IMR-90 (cell line): Measurements from ENCODE around the gene SIM2. TPM values are rescaled to one million over a fixed set of nuclear protein-coding genes. Genes with fewer than 3 reads are reported as not detected.

Source experiments
- ATAC-seq: fragments of 200-7000 bp; cut with Tn5 transposase; 2 replicates; pipeline ENCODE4 v1.9.1; 2020; ENCODE audit warnings: low read depth, mild to moderate bottlenecking, moderate library complexity
- BruUV-seq: library from RNA; stranded (reverse); fragments of 400-500 nt; replicated peaks from 2 replicates; lab custom pipeline; 2021; lab: Mats Ljungman, UMichigan
- CTCF ChIA-PET: fragments of 300-600 bp; formaldehyde crosslinking; extraction: SDS; loops from one replicate; lab custom pipeline; 2021; ENCODE audit warnings: antibody characterized with exemption; lab: Yijun Ruan, JAX
- POLR2A ChIA-PET: fragments of 300-600 bp; sonication (Branson Sonifier 250); formaldehyde crosslinking; loops from one replicate; lab custom pipeline; 2022; ENCODE audit warnings: antibody characterized with exemption; ENCODE audit not compliant: unreplicated experiment; lab: Charles Lee
- DNase-seq: peaks from one replicate; pipeline ENCODE4 v3.0.0; 2013
- H2AFZ ChIP-seq: replicated peaks from 2 replicates; pipeline ENCODE3; 2013; ENCODE audit warnings: low read length, mild to moderate bottlenecking; ENCODE audit not compliant: poor library complexity
- H2AK5ac ChIP-seq: 2 replicates; pipeline ENCODE4 v1.6.1; 2013; ENCODE audit warnings: low read depth, low read length, inconsistent platforms
- H2AK9ac ChIP-seq: replicated peaks from 2 replicates; pipeline ENCODE3; 2013; ENCODE audit warnings: mild to moderate bottlenecking, low read depth, low read length, moderate library complexity; ENCODE audit not compliant: poor library complexity
- H2BK120ac ChIP-seq: 2 replicates; pipeline ENCODE4 v1.6.1; 2013; ENCODE audit warnings: low read depth, low read length, inconsistent platforms
- H2BK15ac ChIP-seq: 3 replicates; pipeline ENCODE4 v1.6.1; 2013; ENCODE audit warnings: low read depth, low read length, inconsistent platforms
- H2BK20ac ChIP-seq: 2 replicates; pipeline ENCODE4 v1.6.1; 2013; ENCODE audit warnings: low read depth, mild to moderate bottlenecking, inconsistent platforms, low read length, moderate library complexity
- H2BK5ac ChIP-seq: 2 replicates; pipeline ENCODE4 v1.6.1; 2013; ENCODE audit warnings: mild to moderate bottlenecking, low read depth, low read length, inconsistent platforms; ENCODE audit not compliant: poor library complexity, severe bottlenecking
- H3K14ac ChIP-seq: replicated peaks from 2 replicates; pipeline ENCODE4 v1.6.1; 2013; ENCODE audit warnings: low read depth, low read length, inconsistent platforms
- H3K18ac ChIP-seq: 2 replicates; pipeline ENCODE4 v1.6.1; 2013; ENCODE audit warnings: low read depth, low read length, control low read depth
- H3K23ac ChIP-seq: 2 replicates; pipeline ENCODE4 v1.6.1; 2013; ENCODE audit warnings: low read depth, low read length, inconsistent platforms
- H3K27ac ChIP-seq: 2 replicates; pipeline ENCODE4 v1.5.1; 2013; ENCODE audit warnings: mild to moderate bottlenecking, control low read depth, low read length; ENCODE audit not compliant: insufficient read depth
- H3K27me3 ChIP-seq: 2 replicates; pipeline ENCODE4 v1.6.1; 2013; ENCODE audit warnings: low read length; ENCODE audit not compliant: control insufficient read depth, insufficient read depth
- H3K36me3 ChIP-seq: 2 replicates; pipeline ENCODE4 v1.6.1; 2013; ENCODE audit warnings: low read length, mixed read lengths; ENCODE audit not compliant: control insufficient read depth, insufficient read depth
- H3K4ac ChIP-seq: 2 replicates; pipeline ENCODE4 v1.6.1; 2013; ENCODE audit warnings: low read depth, low read length, inconsistent platforms
- H3K4me1 ChIP-seq: 2 replicates; pipeline ENCODE4 v1.6.1; 2013; ENCODE audit warnings: low read length, mixed read lengths; ENCODE audit not compliant: control insufficient read depth, insufficient read depth
- H3K4me2 ChIP-seq: 2 replicates; pipeline ENCODE4 v1.6.1; 2013; ENCODE audit warnings: low read depth, mild to moderate bottlenecking, control low read depth, low read length, moderate library complexity
- H3K4me3 ChIP-seq: 2 replicates; pipeline ENCODE4 v1.5.1; 2013; ENCODE audit warnings: low read depth, mild to moderate bottlenecking, control low read depth, low read length, moderate library complexity; ENCODE audit not compliant: insufficient read depth
- H3K56ac ChIP-seq: 2 replicates; pipeline ENCODE4 v1.6.1; 2013; ENCODE audit warnings: low read length, inconsistent platforms; ENCODE audit not compliant: insufficient read depth; ENCODE audit errors: extremely low read depth
- H3K79me1 ChIP-seq, 2 experiments: 2 replicates each; pipeline ENCODE4 v1.6.1; 2013; ENCODE audit warnings: low read length in 2 of 2, inconsistent platforms in 1 of 2, low read depth in 1 of 2
- H3K9ac ChIP-seq: 2 replicates; pipeline ENCODE4 v1.6.1; 2013; ENCODE audit warnings: low read depth, low read length, control low read depth
- H3K9me1 ChIP-seq: 2 replicates; pipeline ENCODE4 v1.6.1; 2013; ENCODE audit warnings: low read length, inconsistent platforms; ENCODE audit not compliant: insufficient read depth
- H3K9me3 ChIP-seq: 2 replicates; pipeline ENCODE4 v1.6.1; 2013; ENCODE audit warnings: low read length; ENCODE audit not compliant: control insufficient read depth, insufficient read depth
- H4K20me1 ChIP-seq: 2 replicates; pipeline ENCODE4 v1.6.1; 2013; ENCODE audit warnings: low read length, inconsistent platforms; ENCODE audit not compliant: insufficient read depth
- H4K5ac ChIP-seq: 2 replicates; pipeline ENCODE4 v1.6.1; 2013; ENCODE audit warnings: mild to moderate bottlenecking, low read depth, low read length, control low read depth
- H4K8ac ChIP-seq, 2 experiments: 2 replicates each; pipeline ENCODE4 v1.6.1; 2013; ENCODE audit warnings: low read depth in 2 of 2, low read length in 2 of 2, control low read depth in 1 of 2, inconsistent platforms in 1 of 2
- H4K91ac ChIP-seq: 2 replicates; pipeline ENCODE4 v1.6.1; 2013; ENCODE audit warnings: low read depth, low read length, inconsistent platforms; ENCODE audit not compliant: insufficient read depth
- CEBPB ChIP-seq: IDR thresholded peaks from 2 replicates; pipeline ENCODE4 v1.6.1; 2012; ENCODE audit warnings: low read depth, low read length, improper control_type of control experiment
- CHD1 ChIP-seq: IDR thresholded peaks from 2 replicates; pipeline ENCODE4 v1.6.1; 2012; ENCODE audit warnings: low read depth, low read length, improper control_type of control experiment
- CTCF ChIP-seq: conservative IDR thresholded peaks from 2 replicates; pipeline ENCODE4 v1.5.1; 2012; ENCODE audit warnings: mild to moderate bottlenecking, low read depth, low read length, improper control_type of control experiment
- ELK1 ChIP-seq: fragments of 150-350 bp; IDR thresholded peaks from 2 replicates; pipeline ENCODE4 v1.6.1; 2016; ENCODE audit warnings: low read depth, mild to moderate bottlenecking, low read length, moderate library complexity, borderline replicate concordance
- FOS ChIP-seq: fragments of 150-350 bp; IDR thresholded peaks from 2 replicates; pipeline ENCODE4 v1.6.1; 2016; ENCODE audit warnings: low read depth, low read length
- MAFK ChIP-seq: IDR thresholded peaks from 2 replicates; pipeline ENCODE4 v1.6.1; 2012; ENCODE audit warnings: low read depth, low read length, improper control_type of control experiment
- MAZ ChIP-seq: IDR thresholded peaks from 2 replicates; pipeline ENCODE4 v1.6.1; 2012; ENCODE audit warnings: low read depth, mild to moderate bottlenecking, low read length, improper control_type of control experiment, moderate library complexity, borderline replicate concordance
- MXI1 ChIP-seq: IDR thresholded peaks from 2 replicates; pipeline ENCODE4 v1.6.1; 2012; ENCODE audit warnings: low read depth, mild to moderate bottlenecking, low read length, moderate library complexity, borderline replicate concordance
- POLR2A ChIP-seq: IDR thresholded peaks from 2 replicates; pipeline ENCODE4 v1.6.1; 2012; ENCODE audit warnings: mild to moderate bottlenecking, low read depth, low read length
- RAD21 ChIP-seq: IDR thresholded peaks from 2 replicates; pipeline ENCODE4 v1.6.1; 2012; ENCODE audit warnings: low read length, improper control_type of control experiment
- RCOR1 ChIP-seq: IDR thresholded peaks from 2 replicates; pipeline ENCODE4 v1.6.1; 2012; ENCODE audit warnings: mild to moderate bottlenecking, low read length, improper control_type of control experiment; ENCODE audit not compliant: insufficient replicate concordance
- RFX5 ChIP-seq: IDR thresholded peaks from 2 replicates; pipeline ENCODE4 v1.8.0; 2012; ENCODE audit warnings: low read depth, mild to moderate bottlenecking, low read length, moderate library complexity
- SMC3 ChIP-seq: fragments of 150-350 bp; IDR thresholded peaks from 2 replicates; pipeline ENCODE4 v1.6.1; 2016; ENCODE audit warnings: low read depth, mild to moderate bottlenecking, antibody characterized with exemption, low read length, moderate library complexity
- WGBS, 2 experiments: methylation state at CpG; one replicate each; pipeline versions ENCODE4 v1.1.5 to v1.1.7; 2013; ENCODE audit warnings: missing lambda C conversion rate in 2 of 2; ENCODE audit not compliant: insufficient read length in 1 of 2; ENCODE audit errors: extremely low coverage in 2 of 2; 5-methylcytosine and 5-hydroxymethylcytosine counted together
- dilution Hi-C: fragments of 300-500 bp; cut with HindIII; formaldehyde crosslinking; loops from one replicate; pipeline ENCODE4 v1.14.3; 2018; ENCODE audit warnings: low sequenced_read_pairs; ENCODE audit not compliant: unreplicated experiment
- in situ Hi-C: fragments of 300-500 bp; cut with MboI; formaldehyde crosslinking; loops from 3 replicates; pipeline ENCODE4 v1.14.3; 2019; ENCODE audit warnings: low sequenced_read_pairs, inconsistent platforms, mixed read lengths
- intact Hi-C: fragments of 100-400 bp; cut with micrococcal nuclease; formaldehyde crosslinking; loops from 2 replicates; pipeline ENCODE4 v1.10.0; 2022
- polyA plus RNA-seq, 3 experiments: library from polyadenylated mRNA; depleted of rRNA; stranded (reverse); fragments of >200 nt; gene quantifications; 2 replicates each; pipeline ENCODE4 v1.2.3, GENCODE V29; 2012; ENCODE audit warnings: low replicate concordance in 1 of 3
- total RNA-seq: library from RNA; depleted of rRNA; stranded (reverse); fragments of >200 nt; gene quantifications from 2 replicates; pipeline ENCODE4 v1.2.3, GENCODE V29; 2012

SIM2 gene
- total and polyA plus RNA-seq, 2 of the 4 experiments (the other 2 are of a cell fraction): 2.2 to 7.5 TPM

DNA sequence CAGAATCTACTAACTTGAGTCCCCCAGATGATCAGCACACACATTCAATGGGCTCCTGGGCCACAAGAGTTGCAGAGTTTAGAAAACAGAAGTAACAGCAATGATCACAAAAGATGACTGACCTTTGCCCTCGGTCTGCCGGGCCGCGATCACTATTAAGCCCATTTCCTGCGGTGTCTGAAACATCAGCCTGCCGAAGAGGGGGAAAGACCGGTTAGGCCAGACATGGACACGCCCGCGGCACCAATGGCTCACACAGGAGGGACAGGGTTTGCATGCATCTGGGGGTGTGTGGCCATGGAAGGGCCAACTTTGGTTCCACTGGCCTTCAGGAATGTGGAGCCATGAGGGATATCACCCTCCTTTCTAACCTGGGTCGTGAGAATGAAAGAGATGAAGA lies 68.2 kb downstream of the SIM2 start:
- Histone ChIP-seq H3K56ac (no peak overlapping the region), H4K91ac (no peak overlapping the region), H3K36me3 (no peaks in the 10 kb centered on the region), H2BK120ac (no peak overlapping the region), H4K5ac (no peak overlapping the region), H3K9me3 (no peaks in the 10 kb centered on the region), H3K9me1 (0 out of 2 replicates have a peak, but pooled peaks cover 3% of the 10 kb centered on the region), H3K27me3 (no peaks in the 10 kb centered on the region), H2AFZ (no peak overlapping the region), H3K23ac (no peak overlapping the region), H3K4me1 (peaks cover 11% of the 10 kb centered on the region), H3K9ac (no peak overlapping the region), H3K4me2 (no peak overlapping the region), H2BK20ac (no peak overlapping the region), H4K8ac (no peak overlapping the region), H2AK5ac (no peak overlapping the region), H3K4ac (no peak overlapping the region), H3K27ac (no peak overlapping the region), H2AK9ac (no peak overlapping the region), H3K4me3 (no peak overlapping the region), H3K14ac (no peak overlapping the region), H4K20me1 (no peaks in the 10 kb centered on the region), H2BK15ac (no peak overlapping the region), H3K79me1 (no peaks in the 10 kb centered on the region), H3K18ac (no peak overlapping the region), H2BK5ac (no peak overlapping the region)
- POLR2A ChIA-PET: no interaction called here
- intact Hi-C loops: no loop called here
- DNase-seq (no peak), ATAC-seq (no peak)
- in situ Hi-C loops: no loop called here
- TF ChIP-seq CEBPB (no peak), ELK1 (no peak), POLR2A (no peak), RFX5 (no peak), MAZ (no peak), SMC3 (no peak), RAD21 (no peak), MXI1 (no peak), RCOR1 (no peak), MAFK (no peak), CHD1 (no peak), CTCF (no peak), FOS (no peak)
- dilution Hi-C loops: no loop called here
- no TSS peak for BruUV-seq
- CTCF ChIA-PET: no interaction called here
- WGBS, 2 experiments: 100% methylated on average over 10 of the region's 11 CpGs; no CpG with 5 or more reads in 1 of the 2 experiments
